CD14-positive monocyte (primary cell): ENCODE results near the gene CPSF3. TPM values are rescaled to one million over a fixed set of nuclear protein-coding genes. Genes with fewer than 3 reads are reported as not detected.

Experiments used
- DNase-seq, 3 donors: peaks; one replicate each; pipeline ENCODE4 v3.0.0-alpha.2; 2011 to 2022
- H2AFZ ChIP-seq: 2 replicates; pipeline ENCODE4 v1.6.0; 2012; ENCODE audit warnings: mild to moderate bottlenecking, low read depth, low read length, inconsistent platforms; ENCODE audit not compliant: insufficient read depth, poor library complexity, severe bottlenecking
- H3K27ac ChIP-seq, 2 donors: 1 replicate in 1 of 2; 2 replicates in 1 of 2; pipeline ENCODE4 v1.5.1; 2012 to 2013; ENCODE audit warnings: low read length in 2 of 2, control low read depth in 1 of 2, inconsistent platforms in 1 of 2, low read depth in 1 of 2, mild to moderate bottlenecking in 1 of 2
- H3K27me3 ChIP-seq, 2 donors: one replicate each; pipeline versions ENCODE4 v1.6.0 to v1.6.1; 2011 to 2013; ENCODE audit warnings: low read length in 2 of 2; ENCODE audit not compliant: control insufficient read depth in 2 of 2, insufficient read depth in 2 of 2
- H3K36me3 ChIP-seq, 2 donors: replicated peaks in 1 of 2; 1 replicate in 1 of 2; 2 replicates in 1 of 2; pipeline versions ENCODE4 v1.5.1 to v1.6.1; 2012 to 2013; ENCODE audit warnings: low read length in 2 of 2, control low read depth in 1 of 2, inconsistent platforms in 1 of 2, mild to moderate bottlenecking in 1 of 2; ENCODE audit not compliant: insufficient read depth in 2 of 2, control insufficient read depth in 1 of 2
- H3K4me1 ChIP-seq, 2 donors: 1 replicate in 1 of 2; 2 replicates in 1 of 2; pipeline versions ENCODE4 v1.5.1 to v1.6.1; 2012 to 2013; ENCODE audit warnings: low read length in 2 of 2, control low read depth in 1 of 2, inconsistent platforms in 1 of 2, mild to moderate bottlenecking in 1 of 2, moderate library complexity in 1 of 2; ENCODE audit not compliant: insufficient read depth in 2 of 2, control insufficient read depth in 1 of 2
- H3K4me2 ChIP-seq: replicated peaks from 2 replicates; pipeline ENCODE3; 2012; ENCODE audit warnings: low read length, moderate library complexity, mild to moderate bottlenecking; ENCODE audit not compliant: poor library complexity, severe bottlenecking; ENCODE audit errors: extremely low read depth
- H3K4me3 ChIP-seq, 3 experiments: fragments of 200-600 bp in 1 of 3; sonication (generic) in 1 of 3; replicated peaks in 1 of 3; 1 replicate in 2 of 3; 2 replicates in 1 of 3; pipeline ENCODE4 v1.5.1; 2011 to 2013; ENCODE audit warnings: low read length in 3 of 3, mild to moderate bottlenecking in 3 of 3, control low read depth in 2 of 3, low read depth in 2 of 3, inconsistent platforms in 1 of 3, moderate library complexity in 1 of 3
- H3K79me2 ChIP-seq: 2 replicates; pipeline ENCODE4 v1.6.0; 2012; ENCODE audit warnings: mild to moderate bottlenecking, control low read depth, inconsistent platforms, low read length, moderate library complexity; ENCODE audit not compliant: insufficient read depth
- H3K9ac ChIP-seq: 2 replicates; pipeline ENCODE4 v1.6.0; 2017; ENCODE audit warnings: low read length, mild to moderate bottlenecking; ENCODE audit not compliant: insufficient read depth, poor library complexity, severe bottlenecking
- H3K9me3 ChIP-seq, 2 donors: replicated peaks in 1 of 2; 1 replicate in 1 of 2; 2 replicates in 1 of 2; pipeline versions ENCODE4 v1.5.1 to v1.6.1; 2012 to 2013; ENCODE audit warnings: low read length in 2 of 2, control low read depth in 1 of 2; ENCODE audit not compliant: control insufficient read depth in 1 of 2, insufficient read depth in 1 of 2
- H4K20me1 ChIP-seq: 2 replicates; pipeline ENCODE4 v1.6.0; 2012; ENCODE audit warnings: mild to moderate bottlenecking, low read length, control low read depth, moderate library complexity; ENCODE audit not compliant: insufficient read depth
- H3K27ac Mint-ChIP-seq, 7 donors: one replicate each; pipeline ENCODE4 v1.8.0; 2020; ENCODE audit warnings: mild to moderate bottlenecking in 7 of 7, mixed read lengths in 7 of 7, moderate library complexity in 6 of 7, inconsistent platforms in 2 of 7
- H3K27me3 Mint-ChIP-seq, 3 donors: one replicate each; pipeline ENCODE4 v1.8.0; 2021 to 2022; ENCODE audit warnings: low read depth in 3 of 3, mild to moderate bottlenecking in 3 of 3, mixed read lengths in 3 of 3, moderate library complexity in 3 of 3, inconsistent platforms in 1 of 3
- H3K36me3 Mint-ChIP-seq, 2 donors: one replicate each; pipeline ENCODE4 v1.8.0; 2020; ENCODE audit warnings: mixed read lengths in 2 of 2, inconsistent platforms in 1 of 2, mild to moderate bottlenecking in 1 of 2
- H3K4me1 Mint-ChIP-seq: one replicate; pipeline ENCODE4 v1.8.0; 2020; ENCODE audit warnings: mild to moderate bottlenecking, mixed read lengths
- H3K4me3 Mint-ChIP-seq, 2 donors: one replicate each; pipeline ENCODE4 v1.8.0; 2020; ENCODE audit warnings: mild to moderate bottlenecking in 2 of 2, mixed read lengths in 2 of 2, moderate library complexity in 1 of 2
- H3K9me3 Mint-ChIP-seq, 7 donors: one replicate each; pipeline ENCODE4 v1.8.0; 2020 to 2022; ENCODE audit warnings: mixed read lengths in 7 of 7, mild to moderate bottlenecking in 6 of 7, moderate library complexity in 6 of 7, inconsistent platforms in 2 of 7
- CTCF ChIP-seq: fragments of 200-600 bp; IDR thresholded peaks from one replicate; pipeline ENCODE4 v1.8.0; 2022; ENCODE audit warnings: antibody characterized with exemption, mild to moderate bottlenecking
- WGBS: methylation state at CpG from one replicate; pipeline ENCODE4 v1.1.5; 2013; ENCODE audit warnings: missing lambda C conversion rate; ENCODE audit not compliant: insufficient coverage; 5-methylcytosine and 5-hydroxymethylcytosine counted together
- intact Hi-C, 2 donors: fragments of 100-400 bp; cut with micrococcal nuclease; formaldehyde crosslinking; loops; one replicate each; pipeline versions ENCODE4 v1.15.0 to v1.15.1; 2023
- polyA plus RNA-seq, 3 donors: library from polyadenylated mRNA; depleted of rRNA in 1 of 3; unstranded in 2 of 3; stranded (reverse) in 1 of 3; fragments of 300-500 nt in 2 of 3; fragments of >200 nt in 1 of 3; fragmentation: Illumina TruSeq in 2 of 3; gene quantifications; 1 replicate in 2 of 3; 2 replicates in 1 of 3; pipeline ENCODE4 v1.2.3, GENCODE V29; 2012 to 2021

CPSF3 gene
- polyA plus RNA-seq, 3 donors = 17.2 to 34.0 (median 26.6) TPM

GRCh38 chr2:9403924-9404323 is 19.5 kb upstream of the CPSF3 start:
- no peak overlapping the region for H3K4me3 Mint-ChIP-seq
- Histone ChIP-seq H2AFZ (no peak overlapping the region), H3K9ac (no peak overlapping the region), H3K4me3 (no peak overlapping the region), H3K27me3 (no peaks in the 10 kb centered on the region), H3K4me1 (no peaks in the 10 kb centered on the region), H3K27ac (no peak overlapping the region), H3K79me2 (no peaks in the 10 kb centered on the region), H4K20me1 (no peaks in the 10 kb centered on the region), H3K4me2 (no peak overlapping the region), H3K36me3 (peaks cover 24 to 50% of the 10 kb centered on the region in 2 donors), H3K9me3 (no peaks in the 10 kb centered on the region)
- no peak for DNase-seq
- no peak overlapping the region for H3K27ac Mint-ChIP-seq
- H3K36me3 Mint-ChIP-seq = peaks cover 31 to 34% of the 10 kb centered on the region in 2 donors
- H3K9me3 Mint-ChIP-seq = peaks cover 0 to 2% (median 0%) of the 10 kb centered on the region in 7 donors
- H3K4me1 Mint-ChIP-seq = no peaks in the 10 kb centered on the region
- no peak for TF ChIP-seq CTCF
- WGBS = no CpG with 5 or more reads among the region's 2 CpGs
- intact Hi-C loops = no loop called here
- peaks cover 0 to 2% (median 1%) of the 10 kb centered on the region in 3 donors for H3K27me3 Mint-ChIP-seq

DNA sequence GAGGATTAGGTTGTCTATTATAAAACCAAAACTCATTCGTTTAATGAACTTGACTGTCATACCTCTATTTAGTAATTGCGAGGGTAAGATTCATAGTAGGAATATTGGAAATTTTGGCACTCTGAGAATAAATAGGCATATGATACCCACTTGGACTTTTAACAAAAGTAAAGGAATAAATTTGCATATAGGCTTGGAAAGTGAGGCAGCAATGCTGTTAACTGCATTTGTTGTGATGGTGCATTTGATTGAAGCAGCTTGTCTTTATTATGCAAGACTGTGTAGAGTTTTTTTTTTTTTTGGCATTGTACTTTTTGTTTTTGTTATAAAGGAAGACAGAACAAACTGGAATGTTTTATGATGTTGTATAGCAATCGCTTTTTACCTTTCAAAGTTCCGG is 19.0 kb upstream of the CPSF3 start:
- Mint-ChIP-seq H3K4me3 (no peak overlapping the region), H3K36me3 (peaks cover 34 to 36% of the 10 kb centered on the region in 2 donors), H3K27me3 (peaks cover 0 to 2% (median 1%) of the 10 kb centered on the region in 3 donors), H3K4me1 (no peaks in the 10 kb centered on the region), H3K9me3 (peaks cover 0 to 2% (median 0%) of the 10 kb centered on the region in 7 donors), H3K27ac (no peak overlapping the region)
- H3K4me2 ChIP-seq = no peak overlapping the region
- intact Hi-C loops = no loop called here
- H3K4me1 ChIP-seq = no peaks in the 10 kb centered on the region
- no peaks in the 10 kb centered on the region for H3K79me2 ChIP-seq
- peaks cover 27 to 55% of the 10 kb centered on the region in 2 donors for H3K36me3 ChIP-seq
- no peak for TF ChIP-seq CTCF
- DNase-seq = no peak
- no peaks in the 10 kb centered on the region for H4K20me1 ChIP-seq
- H3K27ac ChIP-seq = no peak overlapping the region
- no peak overlapping the region for H2AFZ ChIP-seq
- no CpG with 5 or more reads among the region's 4 CpGs for WGBS
- no peaks in the 10 kb centered on the region for H3K27me3 ChIP-seq
- H3K4me3 ChIP-seq = no peak overlapping the region
- H3K9ac ChIP-seq = no peak overlapping the region
- no peaks in the 10 kb centered on the region for H3K9me3 ChIP-seq
